Measurements from ENCODE around the gene SLC45A3.

SLC45A3 gene

GRCh38 chr1:205709059-205709398 lies 28.7 kb upstream of the SLC45A3 start:
- no peak overlapping the region for H3K4me3 ChIP-seq (replicated peaks in 1 of 2; ENCODE audit: low read depth in 2 of 2, low read length in 2 of 2)
- no peak for TF ChIP-seq CTCF (IDR thresholded peaks at IDR 0.05; ENCODE audit: low read depth, low read length)
- DNase-seq (ENCODE audit: low read depth in 2 of 2), result peak; percentile 73 to 76

- H3K4me3 ChIP-seq (replicated peaks in 1 of 2; ENCODE audit: low read depth in 2 of 2, low read length in 2 of 2), result no peak overlapping the region
- peak in 1 of 2 donors; percentile 71 for DNase-seq (ENCODE audit: low read depth in 2 of 2)
- no peak for TF ChIP-seq CTCF (IDR thresholded peaks at IDR 0.05; ENCODE audit: low read depth, low read length)
These were observed 26.5 kb upstream of the SLC45A3 start for GRCh38 chr1:205706601-205707502.

- no peak for TF ChIP-seq CTCF (IDR thresholded peaks at IDR 0.05; ENCODE audit: low read depth, low read length)
- no peak for DNase-seq (ENCODE audit: low read depth in 2 of 2)
- H3K4me3 ChIP-seq (replicated peaks in 1 of 2; ENCODE audit: low read depth in 2 of 2, low read length in 2 of 2), result no peak overlapping the region
These were observed 24.6 kb upstream of the SLC45A3 start for GRCh38 chr1:205704903-205705302.

GRCh38 chr1:205703072-205703471 lies 22.8 kb upstream of the SLC45A3 start:
- no peak for DNase-seq (ENCODE audit: low read depth in 2 of 2)
- no peak overlapping the region for H3K4me3 ChIP-seq (replicated peaks in 1 of 2; ENCODE audit: low read depth in 2 of 2, low read length in 2 of 2)
- no peak for TF ChIP-seq CTCF (IDR thresholded peaks at IDR 0.05; ENCODE audit: low read depth, low read length)

GRCh38 chr1:205701891-205702290 lies 21.6 kb upstream of the SLC45A3 start:
- H3K4me3 ChIP-seq (replicated peaks in 1 of 2; ENCODE audit: low read depth in 2 of 2, low read length in 2 of 2), result no peak overlapping the region
- TF ChIP-seq CTCF (IDR thresholded peaks at IDR 0.05; ENCODE audit: low read depth, low read length), result no peak
- DNase-seq (ENCODE audit: low read depth in 2 of 2), result no peak

- H3K4me3 ChIP-seq (replicated peaks in 1 of 2; ENCODE audit: low read depth in 2 of 2, low read length in 2 of 2), result no peak overlapping the region
- no peak for TF ChIP-seq CTCF (IDR thresholded peaks at IDR 0.05; ENCODE audit: low read depth, low read length)
- DNase-seq (ENCODE audit: low read depth in 2 of 2), result no peak
These were observed 21.1 kb upstream of the SLC45A3 start for GRCh38 chr1:205701420-205701819.

Data from cardiac fibroblast (primary cell).